Brain microvascular endothelial cell (primary cell): Measurements from ENCODE around the gene ASXL2.
"Not testable (repeated sequence)": the region's sequence is repeated elsewhere in the genome, so short reads cannot be mapped to it uniquely, and the experiment has no call there.

ENCODE experiments used
- DNase-seq: peaks from one replicate; pipeline ENCODE4 v3.0.0-alpha.2; 2020
- H3K27ac ChIP-seq: fragments of 250-450 bp; sonication (Bioruptor Pico); 2 replicates; pipeline ENCODE4 v1.5.1; 2020; ENCODE audit warnings: mild to moderate bottlenecking, moderate library complexity
- H3K27me3 ChIP-seq: fragments of 250-450 bp; sonication (Bioruptor Pico); replicated peaks from 2 replicates; pipeline ENCODE4 v1.5.1; 2020; ENCODE audit warnings: mild to moderate bottlenecking
- H3K36me3 ChIP-seq: fragments of 250-450 bp; sonication (Bioruptor Pico); replicated peaks from 2 replicates; pipeline ENCODE4 v1.5.1; 2020; ENCODE audit warnings: mild to moderate bottlenecking
- H3K4me3 ChIP-seq: 2 replicates; pipeline ENCODE4 v1.5.1; 2011; ENCODE audit warnings: low read depth, mild to moderate bottlenecking, control low read depth, low read length, moderate library complexity
- CTCF ChIP-seq: IDR thresholded peaks from 2 replicates; pipeline ENCODE4 v1.5.1; 2011; ENCODE audit warnings: low read depth, mild to moderate bottlenecking, moderate library complexity, low read length, control low read depth, inconsistent platforms; ENCODE audit errors: missing control alignments
- in situ Hi-C: cut with HindIII; loops from 2 replicates; pipeline ENCODE4 v1.10.0; 2017; ENCODE audit warnings: low sequenced_read_pairs, low pct_ligation_motif_present

Gene ASXL2

GRCh38 chr2:25903216-25903776, 25.0 kb upstream of the ASXL2 start:
- in situ Hi-C loops: no loop called here
- no peak for DNase-seq
- Histone ChIP-seq H3K27me3 (no peaks in the 10 kb centered on the region), H3K27ac (no peak overlapping the region), H3K36me3 (no peaks in the 10 kb centered on the region), H3K4me3 (no peak overlapping the region)
- TF ChIP-seq CTCF: no peak

- in situ Hi-C loops: no loop called here
- no peaks in the 10 kb centered on the region for H3K36me3 ChIP-seq
- no peak for TF ChIP-seq CTCF
- no peaks in the 10 kb centered on the region for H3K27me3 ChIP-seq
- H3K27ac ChIP-seq: no peak overlapping the region
- no peak overlapping the region for H3K4me3 ChIP-seq
- DNase-seq: no peak
Measured at GRCh38 chr2:25899404-25899970, 21.2 kb upstream of the ASXL2 start.

- Histone ChIP-seq H3K27ac (no peak overlapping the region), H3K27me3 (no peaks in the 10 kb centered on the region), H3K4me3 (no peak overlapping the region), H3K36me3 (no peaks in the 10 kb centered on the region)
- in situ Hi-C loops: no loop called here
- DNase-seq: no peak
- no peak for TF ChIP-seq CTCF
Measured at GRCh38 chr2:25897506-25897905, 19.2 kb upstream of the ASXL2 start.

- in situ Hi-C loops: not testable (repeated sequence)
Measured at GRCh38 chr2:25896308-25896707, 18.0 kb upstream of the ASXL2 start.

GRCh38 chr2:25895610-25896009, 17.3 kb upstream of the ASXL2 start:
- no peak overlapping the region for H3K27ac ChIP-seq
- TF ChIP-seq CTCF: no peak
- no peaks in the 10 kb centered on the region for H3K36me3 ChIP-seq
- H3K4me3 ChIP-seq: no peak overlapping the region
- in situ Hi-C loops: no loop called here
- DNase-seq: no peak
- no peaks in the 10 kb centered on the region for H3K27me3 ChIP-seq

More at GRCh38 chr2:25896308-25896707, 18.0 kb upstream of the ASXL2 start:
- not testable (repeated sequence) for H3K27me3 ChIP-seq, H3K4me3 ChIP-seq, H3K27ac ChIP-seq, DNase-seq, H3K36me3 ChIP-seq

GRCh38 chr2:25895018-25895417, 16.7 kb upstream of the ASXL2 start:
- no peak for DNase-seq
- Histone ChIP-seq H3K27ac (no peak overlapping the region), H3K36me3 (no peaks in the 10 kb centered on the region), H3K4me3 (no peak overlapping the region), H3K27me3 (no peaks in the 10 kb centered on the region)
- in situ Hi-C loops: no loop called here
- TF ChIP-seq CTCF: no peak
